Activated CD4-positive, alpha-beta T cell treated with anti-CD3 and anti-CD28 coated beads, Interleukin-2, amount 50 U/mL, for 1 hour (primary cell): ENCODE results near the gene MAP3K21.

Experiments
- DNase-seq: peaks from one replicate; pipeline ENCODE4 v3.0.0-alpha.2; 2020

The MAP3K21 gene

GRCh38 chr1:233360525-233361102 lies 33.1 kb downstream of the MAP3K21 start:
- no peak for DNase-seq

GRCh38 chr1:233361876-233362275 lies 34.4 kb downstream of the MAP3K21 start:
- DNase-seq: no peak

GRCh38 chr1:233362743-233363142 lies 35.2 kb downstream of the MAP3K21 start:
- DNase-seq: no peak

GRCh38 chr1:233364026-233364425 lies 36.5 kb downstream of the MAP3K21 start:
- no peak for DNase-seq

GRCh38 chr1:233364695-233365539 lies 37.4 kb downstream of the MAP3K21 start:
- DNase-seq: no peak

- DNase-seq: no peak
Measured at GRCh38 chr1:233366575-233366974, 39.1 kb downstream of the MAP3K21 start.

GRCh38 chr1:233367057-233367803 lies 39.7 kb downstream of the MAP3K21 start:
- no peak for DNase-seq

- no peak for DNase-seq
Measured at GRCh38 chr1:233368106-233368788, 40.7 kb downstream of the MAP3K21 start.

- no peak for DNase-seq
Measured at GRCh38 chr1:233368789-233369130, 41.2 kb downstream of the MAP3K21 start.

DNA sequence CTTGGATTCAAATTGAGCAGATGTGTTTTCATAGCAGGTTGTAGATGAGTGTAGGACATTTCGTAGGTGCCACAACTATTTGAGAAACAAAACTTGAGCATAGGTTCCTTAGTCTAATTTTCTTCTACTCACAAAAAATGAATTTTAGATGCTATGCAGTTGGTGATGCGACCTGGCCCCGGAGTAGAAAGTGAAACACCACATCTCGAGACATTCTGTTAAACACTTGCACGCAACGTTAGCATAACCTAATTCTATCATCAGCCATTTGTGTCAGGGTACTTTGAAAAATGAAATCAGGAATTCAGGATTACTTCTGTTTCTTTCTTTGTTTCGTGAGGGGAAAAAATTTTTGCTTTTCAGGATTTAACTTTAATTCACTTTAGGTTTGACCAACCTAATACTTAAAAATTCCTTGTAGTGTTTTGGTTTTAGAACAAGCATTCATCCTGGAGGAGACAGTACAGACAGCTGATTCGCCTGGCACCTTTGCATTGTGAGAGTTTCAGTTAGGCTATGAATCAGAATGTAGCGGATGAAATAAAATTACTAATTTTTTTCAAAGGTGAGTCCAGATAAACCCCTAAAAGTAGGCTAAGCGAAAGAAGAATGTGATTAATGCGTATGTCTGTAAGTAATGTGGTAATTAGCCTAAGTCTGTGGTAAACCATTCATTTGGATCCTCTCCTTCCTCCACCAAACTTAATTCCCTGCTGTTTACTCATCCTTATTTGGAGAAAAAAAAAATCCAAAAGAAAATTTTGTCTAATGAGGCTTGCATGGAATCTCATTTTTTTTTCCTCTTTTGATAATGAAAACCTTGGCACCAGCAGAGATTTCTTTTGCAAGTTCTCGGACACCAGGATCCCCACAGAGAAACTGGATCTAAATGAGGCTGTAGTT lies 44.9 kb downstream of the MAP3K21 start:
- no peak for DNase-seq

DNA sequence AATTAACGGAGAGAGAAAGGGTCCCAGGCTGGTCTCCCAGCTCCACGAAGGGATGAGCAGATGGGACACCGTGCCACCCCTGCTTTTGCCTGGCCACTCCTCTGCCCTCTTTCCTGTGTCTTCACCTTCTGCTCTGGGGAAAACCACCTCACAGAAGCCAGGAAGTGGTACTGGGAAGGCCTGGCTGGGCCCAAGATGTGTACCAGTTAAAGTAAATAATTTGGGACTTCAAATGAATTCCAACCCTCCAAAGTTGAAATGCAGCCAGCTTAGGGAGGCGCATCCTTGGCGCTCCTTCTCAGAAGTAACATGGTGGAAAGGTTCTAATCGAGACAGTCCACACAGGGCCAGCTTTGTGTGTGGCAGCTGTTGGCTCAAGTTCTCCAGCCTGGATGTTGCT lies 45.7 kb downstream of the MAP3K21 start:
- no peak for DNase-seq

- no peak for DNase-seq
Measured at GRCh38 chr1:233375653-233376052, 48.1 kb downstream of the MAP3K21 start.

DNA sequence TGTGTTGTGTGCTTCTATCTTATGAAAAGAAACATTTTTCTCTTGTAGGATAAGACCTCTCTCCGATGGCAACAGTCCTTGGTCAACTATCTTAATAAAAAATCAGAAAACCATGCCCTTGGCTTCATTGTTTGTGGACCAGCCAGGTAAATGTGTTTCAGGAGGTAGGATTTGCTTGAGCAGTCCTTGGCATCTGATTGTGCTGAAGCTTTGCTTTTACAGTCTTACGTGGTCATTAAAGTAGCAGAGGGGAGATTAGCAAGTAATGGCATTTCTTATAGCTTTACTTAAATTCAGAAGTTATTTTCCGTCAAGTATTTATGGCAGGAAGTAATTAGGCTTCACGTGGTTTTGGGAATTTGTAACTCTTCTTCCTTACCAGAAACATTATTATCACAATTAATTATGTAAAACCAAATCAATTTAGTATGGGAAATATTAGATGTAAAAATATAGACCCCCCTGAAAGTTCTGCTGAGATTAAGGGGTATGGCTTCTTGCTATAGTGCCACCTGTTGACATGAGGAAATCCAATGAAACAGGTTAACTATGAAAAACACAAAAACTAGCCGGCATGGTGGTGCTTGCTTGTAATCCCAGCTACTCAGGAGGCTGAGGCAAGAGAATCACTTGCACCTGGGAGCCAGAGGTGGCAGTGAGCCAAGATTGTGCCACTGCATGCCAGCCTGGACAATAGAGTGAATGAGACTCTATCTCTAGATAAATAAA lies 49.0 kb downstream of the MAP3K21 start:
- no peak for DNase-seq

DNA sequence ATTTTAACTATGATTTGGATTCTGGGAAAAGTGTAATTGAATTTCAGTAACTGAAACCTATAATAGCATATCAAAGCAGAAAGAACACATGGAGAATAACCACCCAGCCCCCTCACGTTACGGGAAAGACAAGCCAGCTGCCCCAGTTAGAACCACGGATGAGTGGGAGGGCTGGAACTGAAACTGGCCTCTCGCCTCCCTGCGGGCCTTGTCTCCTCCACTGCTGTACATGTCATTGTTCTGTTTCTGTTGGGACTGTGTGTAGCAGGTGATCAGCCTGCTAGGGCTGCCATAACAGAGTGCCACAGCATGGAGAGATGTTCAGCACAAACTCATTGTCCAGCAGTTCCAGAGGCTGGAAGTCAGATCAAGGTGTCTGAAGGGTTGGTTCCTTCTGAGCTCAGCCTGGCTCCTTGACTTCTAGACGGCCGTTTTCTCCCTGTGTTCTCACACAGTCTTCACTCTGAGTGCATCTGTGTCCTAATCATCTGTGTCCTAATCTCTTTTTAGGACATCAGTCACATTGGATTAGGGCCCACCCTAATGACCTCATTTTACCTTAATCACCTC lies 52.4 kb downstream of the MAP3K21 start:
- DNase-seq: no peak

- DNase-seq: no peak
Measured at GRCh38 chr1:233381806-233382205, 54.3 kb downstream of the MAP3K21 start.

DNA sequence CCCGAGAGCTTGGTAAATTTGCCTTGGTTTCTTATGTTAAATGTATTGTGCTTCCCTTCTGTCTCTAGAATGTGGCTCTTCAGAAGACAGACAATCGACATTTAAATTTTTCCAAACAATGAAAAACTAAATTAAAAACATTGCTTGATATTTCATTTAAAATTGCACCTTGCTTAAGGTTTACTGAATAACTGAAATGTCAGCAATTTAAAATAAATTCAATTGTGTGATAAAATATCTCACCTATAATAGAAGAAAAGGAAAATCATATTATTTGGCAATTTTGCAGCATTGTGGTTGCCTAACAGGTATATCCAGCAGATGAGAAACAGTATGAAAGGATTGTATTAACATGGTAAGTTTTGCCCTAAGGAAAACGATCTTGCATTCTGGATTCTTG lies 56.5 kb downstream of the MAP3K21 start:
- no peak for DNase-seq

DNA sequence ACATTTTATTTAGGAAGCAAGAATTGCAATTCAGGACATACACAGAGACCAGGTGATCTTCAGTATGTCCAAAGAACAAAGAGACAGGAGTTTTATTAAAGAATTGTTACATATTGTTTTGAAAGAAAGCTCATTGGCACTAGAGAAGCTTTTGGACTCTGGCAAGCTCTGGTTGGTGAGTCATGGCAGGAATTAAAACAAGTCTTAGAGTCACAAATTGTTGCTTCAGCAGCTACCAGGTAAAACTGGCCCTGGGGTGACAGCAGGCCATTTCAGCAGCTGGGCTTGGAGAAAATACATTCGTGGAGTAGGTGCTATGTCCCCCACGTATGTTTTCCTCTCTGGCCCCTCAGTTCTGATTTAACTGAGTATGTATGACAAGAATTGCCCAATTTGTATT lies 58.8 kb downstream of the MAP3K21 start:
- DNase-seq: no peak

DNA sequence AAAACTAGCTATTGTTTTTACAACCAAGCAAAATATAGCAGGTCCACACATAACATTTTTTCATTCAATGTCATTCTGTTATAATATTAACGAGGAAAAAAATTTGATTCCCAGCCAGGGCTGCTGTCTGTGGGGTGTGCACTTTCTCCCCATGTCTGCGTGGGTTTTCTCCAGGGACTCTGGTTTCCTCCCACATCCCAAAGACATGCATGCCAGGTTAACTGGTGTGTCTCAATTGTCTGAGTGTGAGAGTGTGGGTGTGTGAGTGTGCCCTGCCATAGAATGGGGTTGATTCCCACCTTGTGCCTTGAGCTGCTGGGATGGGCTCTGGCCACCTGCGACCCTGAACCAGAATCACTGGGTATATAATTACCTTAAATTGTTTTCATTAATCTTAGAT lies 60.1 kb downstream of the MAP3K21 start:
- no peak for DNase-seq

GRCh38 chr1:233389169-233389568 lies 61.6 kb downstream of the MAP3K21 start:
- no peak for DNase-seq

GRCh38 chr1:233389893-233390292 lies 62.4 kb downstream of the MAP3K21 start:
- DNase-seq: no peak
